A673 (cell line): ENCODE measurements around the gene MRPL58.

ENCODE experiments used
- EZH2 ChIP-seq: fragments of 200-600 bp; sonication (generic); IDR thresholded peaks from 2 replicates; pipeline ENCODE4 v1.6.1; 2017; ENCODE audit warnings: borderline replicate concordance, low read depth, mild to moderate bottlenecking, mixed read lengths, antibody characterized with exemption, low read length; ENCODE audit not compliant: poor library complexity, severe bottlenecking
- TF ChIP-seq, protein P1 (sequence below): fragments of 300-800, 200-600 bp; sonication (generic); conservative IDR thresholded peaks from 2 replicates; pipeline ENCODE4 v1.5.1; 2017; ENCODE audit warnings: low read depth, mild to moderate bottlenecking, antibody characterized with exemption, low read length, moderate library complexity, mixed read lengths

DNA sequence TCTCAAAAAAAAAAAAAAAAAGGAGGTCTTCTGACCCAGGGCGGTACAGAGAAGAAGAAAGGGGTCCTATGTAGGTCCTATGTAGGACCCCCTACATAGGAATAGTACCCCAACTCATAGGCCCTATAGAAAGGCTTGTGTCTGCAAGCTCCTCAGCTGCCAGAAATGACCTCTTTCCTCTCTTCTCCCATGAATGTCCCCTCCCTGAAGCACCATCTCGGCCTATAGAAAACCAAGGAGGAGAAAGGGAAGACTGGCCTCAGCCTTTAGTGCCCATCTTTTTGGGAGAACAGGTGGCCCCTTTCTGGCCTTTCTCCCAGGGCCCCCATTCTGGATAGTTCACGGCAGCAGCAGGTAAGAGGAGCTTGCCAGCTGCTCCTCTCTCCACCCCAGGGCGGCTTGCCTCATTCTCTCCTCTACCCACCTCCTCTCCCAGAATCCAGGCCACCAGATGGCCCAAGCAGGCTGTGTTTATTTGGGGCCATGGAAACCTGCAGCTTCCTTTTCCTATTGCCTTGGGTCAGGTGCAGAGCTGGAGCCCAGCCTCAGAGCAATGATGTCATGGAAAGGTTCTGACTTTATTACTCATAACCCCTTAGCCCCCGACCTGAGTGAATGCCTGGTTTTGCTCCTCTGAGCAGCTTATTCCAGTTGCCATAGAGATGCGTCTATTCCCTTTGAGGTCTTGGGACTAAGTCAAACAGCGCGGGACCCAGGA, 1.6 kb upstream of the MRPL58 start:
- TF ChIP-seq, protein P1, sequence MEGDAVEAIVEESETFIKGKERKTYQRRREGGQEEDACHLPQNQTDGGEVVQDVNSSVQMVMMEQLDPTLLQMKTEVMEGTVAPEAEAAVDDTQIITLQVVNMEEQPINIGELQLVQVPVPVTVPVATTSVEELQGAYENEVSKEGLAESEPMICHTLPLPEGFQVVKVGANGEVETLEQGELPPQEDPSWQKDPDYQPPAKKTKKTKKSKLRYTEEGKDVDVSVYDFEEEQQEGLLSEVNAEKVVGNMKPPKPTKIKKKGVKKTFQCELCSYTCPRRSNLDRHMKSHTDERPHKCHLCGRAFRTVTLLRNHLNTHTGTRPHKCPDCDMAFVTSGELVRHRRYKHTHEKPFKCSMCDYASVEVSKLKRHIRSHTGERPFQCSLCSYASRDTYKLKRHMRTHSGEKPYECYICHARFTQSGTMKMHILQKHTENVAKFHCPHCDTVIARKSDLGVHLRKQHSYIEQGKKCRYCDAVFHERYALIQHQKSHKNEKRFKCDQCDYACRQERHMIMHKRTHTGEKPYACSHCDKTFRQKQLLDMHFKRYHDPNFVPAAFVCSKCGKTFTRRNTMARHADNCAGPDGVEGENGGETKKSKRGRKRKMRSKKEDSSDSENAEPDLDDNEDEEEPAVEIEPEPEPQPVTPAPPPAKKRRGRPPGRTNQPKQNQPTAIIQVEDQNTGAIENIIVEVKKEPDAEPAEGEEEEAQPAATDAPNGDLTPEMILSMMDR, result no peak
- TF ChIP-seq EZH2, result no peak
